T-cell (primary cell): ENCODE data around the gene DCUN1D3. TPM values are rescaled to one million over a fixed set of nuclear protein-coding genes. Genes with fewer than 3 reads are reported as not detected.

Source experiments
- ATAC-seq, 4 experiments: fragments of 200-7000 bp in 3 of 4; fragments of 150-1000 bp in 1 of 4; cut with Tn5 transposase; replicated peaks in 1 of 4; 1 replicate in 3 of 4; 2 replicates in 1 of 4; pipeline ENCODE4 v1.10.0; 2021; ENCODE audit warnings: moderate library complexity in 3 of 4, mild to moderate bottlenecking in 2 of 4, moderate number of reproducible peaks in 1 of 4
- CTCF ChIA-PET, 2 donors: fragments of 300-600 bp; sonication (Branson Sonifier 250); formaldehyde crosslinking; loops; one replicate each; lab custom pipeline; 2022; ENCODE audit warnings: antibody characterized with exemption in 2 of 2; lab: Charles Lee
- POLR2A ChIA-PET, 2 donors: fragments of 300-600 bp; sonication (Branson Sonifier 250); formaldehyde crosslinking; loops; one replicate each; lab custom pipeline; 2022; ENCODE audit warnings: antibody characterized with exemption in 2 of 2; lab: Charles Lee
- DNase-seq, 35 experiments: peaks; one replicate each; pipeline versions ENCODE4 v3.0.0 to v3.0.0-alpha.2; 2013 to 2023
- H3K27ac ChIP-seq: one replicate; pipeline ENCODE4 v1.5.1; 2013; ENCODE audit warnings: low read length
- H3K27me3 ChIP-seq, 2 experiments: replicated peaks in 1 of 2; 1 replicate in 1 of 2; 2 replicates in 1 of 2; pipeline versions ENCODE4 v1.6.1 to v1.7.0; 2013; ENCODE audit warnings: low read length in 1 of 2, mixed read lengths in 1 of 2; ENCODE audit not compliant: control insufficient read depth in 2 of 2, insufficient read depth in 2 of 2; ENCODE audit errors: extremely low read depth in 1 of 2
- H3K36me3 ChIP-seq, 2 donors: 1 replicate in 1 of 2; 2 replicates in 1 of 2; pipeline versions ENCODE4 v1.6.1 to v1.7.0; 2013; ENCODE audit warnings: low read length in 1 of 2; ENCODE audit not compliant: control insufficient read depth in 2 of 2, insufficient read depth in 1 of 2; ENCODE audit errors: extremely low read depth in 1 of 2
- H3K4me1 ChIP-seq, 2 experiments: 1 replicate in 1 of 2; 2 replicates in 1 of 2; pipeline versions ENCODE4 v1.6.1 to v1.7.0; 2013; ENCODE audit warnings: low read length in 2 of 2, mixed read lengths in 1 of 2; ENCODE audit not compliant: insufficient read depth in 2 of 2, control insufficient read depth in 1 of 2; ENCODE audit errors: extremely low read depth in 1 of 2
- H3K4me3 ChIP-seq, 2 donors: 1 replicate in 1 of 2; 2 replicates in 1 of 2; pipeline versions ENCODE4 v1.5.1 to v1.7.0; 2013; ENCODE audit warnings: mild to moderate bottlenecking in 2 of 2, low read length in 1 of 2, moderate library complexity in 1 of 2; ENCODE audit not compliant: control insufficient read depth in 1 of 2; ENCODE audit errors: extremely low read depth in 1 of 2
- H3K9me3 ChIP-seq: 2 replicates; pipeline ENCODE4 v1.7.0; 2013
- H3K27ac Mint-ChIP-seq, 2 donors: one replicate each; pipeline ENCODE4 v1.8.0; 2020 to 2021; ENCODE audit warnings: mild to moderate bottlenecking in 2 of 2, mixed read lengths in 2 of 2
- H3K27me3 Mint-ChIP-seq, 2 donors: one replicate each; pipeline ENCODE4 v1.8.0; 2021 to 2022; ENCODE audit warnings: mixed read lengths in 2 of 2
- H3K36me3 Mint-ChIP-seq: one replicate; pipeline ENCODE4 v1.8.0; 2021; ENCODE audit warnings: mixed read lengths
- H3K4me1 Mint-ChIP-seq, 3 donors: one replicate each; pipeline ENCODE4 v1.8.0; 2020 to 2022; ENCODE audit warnings: mixed read lengths in 3 of 3, mild to moderate bottlenecking in 1 of 3
- H3K4me3 Mint-ChIP-seq, 3 donors: one replicate each; pipeline ENCODE4 v1.8.0; 2020 to 2022; ENCODE audit warnings: mild to moderate bottlenecking in 3 of 3, mixed read lengths in 3 of 3, moderate library complexity in 3 of 3
- H3K9me3 Mint-ChIP-seq, 3 donors: one replicate each; pipeline ENCODE4 v1.8.0; 2020 to 2022; ENCODE audit warnings: mixed read lengths in 3 of 3
- WGBS: methylation state at CpG from one replicate; pipeline ENCODE4 v1.1.5; 2013; ENCODE audit warnings: missing lambda C conversion rate; ENCODE audit not compliant: insufficient coverage; 5-methylcytosine and 5-hydroxymethylcytosine counted together
- total RNA-seq, 35 experiments: library from RNA in 6 of 35; stranded (reverse) in 6 of 35; fragments of 120-200 nt in 1 of 35; gene quantifications; one replicate each; pipeline versions ENCODE4 v1.2.1 to v1.2.4 and lab custom pipeline; 2013 to 2026

The DCUN1D3 gene
- total RNA-seq, 5 donors from 2014 or later (not counting 1 experiment from before 2014, with no cell fraction given), result 3.3 to 7.5 (median 5.7) TPM

DNA sequence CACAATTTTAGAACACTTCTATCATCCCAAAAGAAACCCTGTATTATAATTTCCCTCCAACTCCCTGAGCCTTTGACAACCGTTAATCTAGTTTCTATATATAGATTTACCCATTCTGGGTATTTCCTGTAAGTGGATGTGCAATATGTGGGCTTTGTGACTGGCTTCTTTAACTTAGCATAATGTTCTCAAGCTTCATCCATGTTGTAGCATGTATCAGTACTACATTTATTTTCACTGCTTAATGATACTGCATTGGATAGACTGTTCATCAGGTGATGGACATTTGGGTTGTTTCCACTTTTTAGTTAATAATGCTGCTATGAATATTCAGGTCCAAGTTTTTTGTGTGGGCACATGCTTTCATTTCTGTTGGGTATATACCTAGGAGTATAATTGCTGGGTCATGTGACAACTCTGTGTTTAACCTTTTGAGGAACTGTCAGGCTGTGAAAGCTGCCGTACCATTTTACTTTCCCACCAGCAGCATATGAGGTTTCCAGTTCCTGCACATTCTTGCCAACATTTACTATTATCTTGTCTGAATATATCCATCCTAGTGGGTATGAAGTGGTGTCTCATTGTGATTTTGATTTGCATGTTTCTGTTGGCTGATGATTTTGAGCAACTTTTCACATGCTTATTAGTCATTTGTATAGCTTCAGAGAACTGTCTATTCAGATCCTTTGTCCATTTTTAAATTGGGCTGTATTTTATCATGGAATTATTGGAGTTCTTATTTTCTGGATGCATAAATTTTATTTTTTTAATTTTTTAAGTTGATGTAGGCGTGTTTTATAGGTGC, 77.4 kb downstream of the DCUN1D3 start:
- POLR2A ChIA-PET, result no interaction called here
- no CpG with 5 or more reads among the region's 3 CpGs for WGBS
- no peaks in the 10 kb centered on the region for H3K9me3 Mint-ChIP-seq

DNA sequence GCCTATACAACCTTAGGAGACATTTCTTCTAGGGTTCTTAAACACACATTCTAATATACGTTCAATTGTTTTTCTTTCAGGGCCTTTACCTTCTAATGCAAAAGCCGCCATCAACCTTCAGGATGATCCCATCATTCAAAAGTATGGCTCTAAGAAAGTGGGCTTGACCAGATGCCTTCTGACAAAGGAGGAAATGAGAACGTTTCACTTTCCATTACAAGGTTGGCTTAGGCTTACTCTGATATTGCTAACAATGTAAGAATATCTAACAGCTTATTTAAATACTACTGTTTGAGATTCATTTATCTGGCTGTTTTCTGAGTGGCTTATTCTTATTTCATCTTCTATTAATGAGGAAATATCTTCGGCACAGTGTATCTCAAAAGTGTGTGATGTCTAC, 78.5 kb downstream of the DCUN1D3 start:
- no peak for ATAC-seq
- Mint-ChIP-seq H3K4me1 (peaks cover 3 to 7% (median 6%) of the 10 kb centered on the region in 3 donors), H3K36me3 (no peaks in the 10 kb centered on the region), H3K4me3 (no peak overlapping the region), H3K27ac (no peak overlapping the region), H3K9me3 (no peaks in the 10 kb centered on the region), H3K27me3 (no peaks in the 10 kb centered on the region)
- Histone ChIP-seq H3K27me3 (no peaks in the 10 kb centered on the region), H3K27ac (no peak overlapping the region), H3K4me1 (peaks cover 0 to 4% of the 10 kb centered on the region in 2 experiments), H3K4me3 (no peak overlapping the region), H3K9me3 (no peaks in the 10 kb centered on the region), H3K36me3 (no peaks in the 10 kb centered on the region)
- 100% methylated on average over 2 of the region's 4 CpGs for whole genome bisulfite sequencing
- ChIA-PET POLR2A (no interaction called here), CTCF (interaction anchor here in 1 of 2 donors (0.9 kb wide), 1 partner anchor 737 kb away, joined by 3 read pairs; no protein-coding TSS in a partner anchor)
- DNase-seq, result no peak

More for the DNA sequence above, 77.4 kb downstream of the DCUN1D3 start:
- peaks cover 0 to 4% of the 10 kb centered on the region in 2 experiments for H3K4me1 ChIP-seq
- H3K4me3 ChIP-seq, result no peak overlapping the region
- no peak for ATAC-seq
- Mint-ChIP-seq H3K27me3 (no peaks in the 10 kb centered on the region), H3K4me3 (no peak overlapping the region), H3K27ac (no peak overlapping the region), H3K36me3 (no peaks in the 10 kb centered on the region), H3K4me1 (peaks cover 3 to 7% (median 6%) of the 10 kb centered on the region in 3 donors)
- DNase-seq, result no peak
- H3K27me3 ChIP-seq, result no peaks in the 10 kb centered on the region
- no peaks in the 10 kb centered on the region for H3K36me3 ChIP-seq
- H3K27ac ChIP-seq, result no peak overlapping the region
- H3K9me3 ChIP-seq, result no peaks in the 10 kb centered on the region
- CTCF ChIA-PET, result no interaction called here

DNA sequence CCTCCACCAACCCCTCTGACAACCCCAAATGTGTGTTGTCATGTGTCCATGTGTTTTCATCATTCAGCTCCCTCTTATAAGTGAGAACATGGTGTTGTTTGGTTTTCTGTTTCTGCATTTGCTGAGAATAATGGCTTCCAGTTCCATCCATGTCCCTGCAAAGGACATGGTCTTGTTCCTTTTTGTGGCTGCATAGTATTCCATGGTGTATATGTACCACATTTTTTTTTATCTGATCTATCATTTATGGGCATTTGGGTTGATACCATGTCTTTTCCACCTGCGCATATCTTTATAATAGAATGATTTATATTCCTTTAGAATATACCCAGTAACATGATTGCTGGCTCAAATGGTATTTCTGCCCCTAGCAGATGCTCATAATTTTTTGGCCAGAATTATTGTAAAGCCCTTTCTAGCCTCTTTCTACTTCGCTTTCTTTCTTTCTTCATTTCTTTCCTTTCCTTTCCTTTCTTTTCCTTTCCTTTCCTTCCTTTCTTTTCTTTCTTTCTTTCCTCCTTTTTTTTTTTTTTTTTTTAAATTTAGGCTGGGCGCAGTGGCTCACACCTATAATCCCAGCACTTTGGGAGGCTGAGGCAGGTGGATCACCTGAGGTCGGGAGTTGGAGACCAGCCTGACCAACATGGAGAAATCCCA, 81.1 kb downstream of the DCUN1D3 start:
- POLR2A ChIA-PET, result no interaction called here
- 100% methylated on average over 1 of the region's 4 CpGs for WGBS

DNA sequence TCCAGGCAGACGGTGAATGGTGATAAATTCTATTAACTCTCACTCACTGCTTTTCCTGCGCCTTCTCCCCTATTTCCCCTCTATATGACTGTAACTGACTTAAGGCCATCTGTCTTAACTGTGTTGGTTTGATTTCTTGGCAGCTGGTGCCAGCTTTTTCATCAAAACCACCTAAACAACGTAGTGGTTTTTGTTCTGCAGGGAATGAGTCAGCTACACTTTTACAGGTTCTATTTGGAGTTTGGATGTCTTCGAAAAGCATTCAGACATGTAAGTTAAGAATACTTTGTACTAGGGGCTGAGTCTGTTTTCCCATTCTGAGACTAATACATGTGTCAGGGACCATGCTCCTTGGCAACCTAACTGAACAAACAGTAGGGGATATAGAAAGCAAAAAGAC, 85.4 kb downstream of the DCUN1D3 start:
- WGBS, result no CpG with 5 or more reads among the region's 4 CpGs
- POLR2A ChIA-PET, result no interaction called here
- peaks cover 0 to 7% (median 0%) of the 10 kb centered on the region in 3 donors for H3K4me1 Mint-ChIP-seq
- H3K4me3 Mint-ChIP-seq, result no peak overlapping the region
- Histone ChIP-seq H3K27ac (no peak overlapping the region), H3K27me3 (no peaks in the 10 kb centered on the region), H3K4me3 (no peak overlapping the region), H3K9me3 (no peaks in the 10 kb centered on the region), H3K4me1 (no peaks in the 10 kb centered on the region), H3K36me3 (no peaks in the 10 kb centered on the region)
- no peaks in the 10 kb centered on the region for H3K36me3 Mint-ChIP-seq
- no peak overlapping the region for H3K27ac Mint-ChIP-seq
- CTCF ChIA-PET, result no interaction called here
- H3K27me3 Mint-ChIP-seq, result no peaks in the 10 kb centered on the region
- ATAC-seq (no peak), DNase-seq (no peak)
- no peaks in the 10 kb centered on the region for H3K9me3 Mint-ChIP-seq

More for the DNA sequence above, 81.1 kb downstream of the DCUN1D3 start:
- DNase-seq, result no peak
- H3K27me3 Mint-ChIP-seq, result no peaks in the 10 kb centered on the region
- H3K4me3 Mint-ChIP-seq, result no peak overlapping the region
- peaks cover 0 to 4% of the 10 kb centered on the region in 2 experiments for H3K4me1 ChIP-seq
- H3K9me3 ChIP-seq, result no peaks in the 10 kb centered on the region
- ATAC-seq, result no peak
- no peaks in the 10 kb centered on the region for H3K27me3 ChIP-seq
- no peak overlapping the region for H3K27ac ChIP-seq
- CTCF ChIA-PET, result no interaction called here
- no peaks in the 10 kb centered on the region for H3K36me3 ChIP-seq
- no peak overlapping the region for H3K4me3 ChIP-seq
- H3K36me3 Mint-ChIP-seq, result no peaks in the 10 kb centered on the region
- peaks cover 3 to 11% (median 6%) of the 10 kb centered on the region in 3 donors for H3K4me1 Mint-ChIP-seq
- no peak overlapping the region for H3K27ac Mint-ChIP-seq
- H3K9me3 Mint-ChIP-seq, result no peaks in the 10 kb centered on the region

DNA sequence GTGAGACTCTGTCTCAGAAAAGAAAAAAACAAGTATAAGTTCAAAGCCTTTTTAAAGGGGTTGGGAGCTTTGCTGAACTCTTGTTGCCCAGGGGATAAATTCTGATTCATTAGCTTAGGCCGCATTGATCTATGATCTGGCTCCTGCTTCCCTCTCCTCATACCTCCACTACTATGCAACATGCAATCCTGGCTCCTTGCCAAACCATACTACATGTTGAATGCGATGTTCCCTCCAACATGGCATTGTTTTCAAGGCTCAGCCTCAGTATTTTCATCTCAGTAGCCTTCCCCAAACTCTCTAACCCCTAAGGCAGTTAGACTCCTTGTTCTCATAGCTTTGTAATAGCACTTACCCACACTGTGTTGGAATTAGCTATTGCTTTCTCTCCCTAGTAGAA, 87.6 kb downstream of the DCUN1D3 start:
- H3K4me3 Mint-ChIP-seq, result no peak overlapping the region
- H3K4me1 Mint-ChIP-seq, result peaks cover 4 to 15% (median 5%) of the 10 kb centered on the region in 3 donors
- H3K27ac Mint-ChIP-seq, result no peak overlapping the region
- no peaks in the 10 kb centered on the region for H3K27me3 Mint-ChIP-seq
- no peaks in the 10 kb centered on the region for H3K36me3 ChIP-seq
- CTCF ChIA-PET, result interaction anchor here in 1 of 2 donors (0.7 kb wide), 1 partner anchor 197 kb away, joined by 7 read pairs; no protein-coding TSS in a partner anchor
- ATAC-seq, result no peak
- no peak overlapping the region for H3K4me3 ChIP-seq
- no peaks in the 10 kb centered on the region for H3K9me3 ChIP-seq
- H3K27me3 ChIP-seq, result no peaks in the 10 kb centered on the region
- no peaks in the 10 kb centered on the region for H3K9me3 Mint-ChIP-seq
- WGBS, result 83% methylated on average over 2 of the region's 2 CpGs
- no peaks in the 10 kb centered on the region for H3K36me3 Mint-ChIP-seq
- no peak for DNase-seq
- POLR2A ChIA-PET, result interaction anchor here in 1 of 2 donors (0.6 kb wide), 1 partner anchor 95 kb away, joined by 6 read pairs; no protein-coding TSS in a partner anchor
- H3K4me1 ChIP-seq, result peaks cover 0 to 3% of the 10 kb centered on the region in 2 experiments
- no peak overlapping the region for H3K27ac ChIP-seq

DNA sequence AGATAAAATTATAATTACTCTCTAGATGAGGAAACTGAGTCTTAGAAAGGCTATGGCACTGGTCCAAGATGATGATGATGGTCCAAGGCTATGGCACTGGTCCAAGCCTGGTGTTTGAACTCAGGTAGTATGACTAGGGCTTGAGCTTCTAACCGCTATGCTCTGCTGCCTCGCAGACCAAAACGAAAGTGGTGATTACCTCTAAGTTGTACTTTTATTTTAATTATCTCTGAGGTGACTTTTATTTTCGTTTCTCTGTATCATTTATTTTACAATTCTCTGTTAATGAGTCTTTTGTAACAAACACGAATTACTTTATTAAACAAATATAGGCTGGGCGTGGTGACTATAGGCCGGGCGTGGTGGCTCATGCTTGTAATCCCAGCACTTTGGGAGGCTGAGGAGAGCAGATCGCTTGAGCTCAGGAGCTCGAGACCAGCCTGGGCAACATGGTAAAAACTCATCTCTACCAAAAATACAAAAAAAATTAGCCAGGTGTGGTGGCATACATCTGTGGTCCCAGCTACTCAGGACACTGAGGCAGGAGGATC, 88.2 kb downstream of the DCUN1D3 start:
- ChIA-PET POLR2A (no interaction called here), CTCF (no interaction called here)
- no peak for ATAC-seq
- peaks cover 4 to 18% (median 9%) of the 10 kb centered on the region in 3 donors for H3K4me1 Mint-ChIP-seq
- H3K9me3 Mint-ChIP-seq, result no peaks in the 10 kb centered on the region
- no peaks in the 10 kb centered on the region for H3K36me3 ChIP-seq
- H3K27me3 ChIP-seq, result no peaks in the 10 kb centered on the region
- peaks cover 0 to 9% of the 10 kb centered on the region in 2 experiments for H3K4me1 ChIP-seq
- no peak overlapping the region for H3K4me3 Mint-ChIP-seq
- 100% methylated on average over 1 of the region's 10 CpGs for WGBS
- no peaks in the 10 kb centered on the region for H3K27me3 Mint-ChIP-seq
- no peaks in the 10 kb centered on the region for H3K36me3 Mint-ChIP-seq
- no peak for DNase-seq
- H3K9me3 ChIP-seq, result no peaks in the 10 kb centered on the region
- H3K27ac Mint-ChIP-seq, result no peak overlapping the region
- no peak overlapping the region for H3K4me3 ChIP-seq
- H3K27ac ChIP-seq, result no peak overlapping the region
